Spleen (tissue), 11 donors: ENCODE data around the gene CCDC7. TPM values are rescaled to one million over a fixed set of nuclear protein-coding genes. Genes with fewer than 3 reads are reported as not detected.
A peak's percentile ranks its signal among the peaks of the same experiment; 100 is the strongest.
"Not testable (repeated sequence)": the region's sequence is repeated elsewhere in the genome, so short reads cannot be mapped to it uniquely, and the experiment has no call there.

ENCODE experiments used
- DNase-seq: peaks from one replicate; pipeline ENCODE4 v3.0.0-alpha.2; 2020
- H3K27ac ChIP-seq, 8 donors: fragments of 200-600 bp; sonication (generic) in 7 of 8; 1 replicate in 4 of 8; 2 replicates in 4 of 8; pipeline versions ENCODE4 v1.5.0 to v1.8.0; 2016 to 2021; ENCODE audit warnings: inconsistent platforms in 4 of 8, mild to moderate bottlenecking in 4 of 8, moderate library complexity in 1 of 8
- H3K27me3 ChIP-seq, 7 donors: fragments of 200-600 bp; sonication (generic) in 6 of 7; replicated peaks in 1 of 7; 1 replicate in 4 of 7; 2 replicates in 3 of 7; pipeline versions ENCODE4 v1.5.0 to v1.8.0; 2016 to 2021; ENCODE audit warnings: inconsistent platforms in 3 of 7, mild to moderate bottlenecking in 1 of 7
- H3K36me3 ChIP-seq, 6 donors: fragments of 200-600 bp; sonication (generic) in 5 of 6; 1 replicate in 4 of 6; 2 replicates in 2 of 6; pipeline versions ENCODE4 v1.5.0 to v1.8.0; 2016 to 2021; ENCODE audit warnings: inconsistent platforms in 2 of 6
- H3K4me1 ChIP-seq, 6 donors: fragments of 200-600 bp; sonication (generic) in 5 of 6; 1 replicate in 3 of 6; 2 replicates in 3 of 6; pipeline versions ENCODE4 v1.5.0 to v1.8.0; 2016 to 2021; ENCODE audit warnings: inconsistent platforms in 3 of 6
- H3K4me3 ChIP-seq, 8 donors: fragments of 200-600 bp; sonication (generic) in 7 of 8; 1 replicate in 4 of 8; 2 replicates in 4 of 8; pipeline versions ENCODE4 v1.5.0 to v1.8.0; 2016 to 2021; ENCODE audit warnings: inconsistent platforms in 4 of 8, mild to moderate bottlenecking in 4 of 8, moderate library complexity in 2 of 8
- H3K9me3 ChIP-seq, 8 donors: fragments of 200-600 bp; sonication (generic) in 7 of 8; 1 replicate in 4 of 8; 2 replicates in 4 of 8; pipeline versions ENCODE4 v1.5.0 to v1.8.0; 2016 to 2021; ENCODE audit warnings: inconsistent platforms in 4 of 8
- CTCF ChIP-seq, 11 experiments: fragments of 200-600 bp in 7 of 11; fragments of 450-650 bp in 4 of 11; sonication (generic) in 4 of 11; IDR thresholded peaks in 8 of 11; conservative IDR thresholded peaks in 3 of 11; 1 replicate in 7 of 11; 2 replicates in 4 of 11; pipeline versions ENCODE4 v1.4.0 to v1.8.0; 2016 to 2021; ENCODE audit warnings: antibody characterized with exemption in 11 of 11, inconsistent platforms in 4 of 11, mild to moderate bottlenecking in 1 of 11
- POLR2A ChIP-seq, 3 donors: fragments of 450-650 bp; IDR thresholded peaks; one replicate each; pipeline ENCODE4 v1.5.1; 2017; ENCODE audit warnings: antibody characterized with exemption in 3 of 3, mild to moderate bottlenecking in 1 of 3
- POLR2AphosphoS5 ChIP-seq, 3 donors: sonication (generic); formaldehyde crosslinking; IDR thresholded peaks; one replicate each; pipeline ENCODE4 v1.5.1; 2017; ENCODE audit warnings: antibody characterized with exemption in 3 of 3
- WGBS, 5 donors: extraction: QIAGEN DNeasy Blood & Tissue Kit in 3 of 5; methylation state at CpG; one replicate each; pipeline versions ENCODE4 v1.1.5 to v1.1.7; 2013 to 2018; 5-methylcytosine and 5-hydroxymethylcytosine counted together
- intact Hi-C: fragments of 100-400 bp; cut with DNase I; formaldehyde crosslinking; loops from one replicate; pipeline ENCODE4 v1.15.0; 2023; ENCODE audit warnings: low total_unique reads
- polyA plus RNA-seq, 3 donors: library from polyadenylated mRNA; stranded (reverse); fragments of 200-250 nt; gene quantifications; one replicate each; pipeline ENCODE4 v1.2.1, GENCODE V29; 2013
- total RNA-seq, 7 donors: library from RNA; depleted of rRNA in 3 of 7; stranded (reverse); fragments of >200 nt in 3 of 7; fragmentation: NEBNext Ultra II Directional in 4 of 7; extraction: Animal tissue kit (Norgen Biotek cat#: 25700) in 4 of 7; gene quantifications; one replicate each; pipeline versions ENCODE4 v1.1.0 to v1.2.1, GENCODE V29; 2016 to 2021
- donor health status: healthy with polysubstance abuse.
- donor health status: DM: no; HTN: no; CAD: no; lungs with moderate emphysema.
- donor health status: DM: no; HTN: no; CAD: no.
- donor health status: Bipolar disorder and iron deficiency.
- donor health status: healthy.
- donor health status: DM: no; HTN: no; CAD: no.
- donor health status: DM: yes; HTN: yes; CAD: no.

Gene CCDC7
- total and polyA plus RNA-seq, 10 donors = 0.70 to 32.6 (median 22.9) TPM

- 65 to 84% (median 77%) methylated on average over 11 of the region's 11 CpGs for WGBS, 5 donors
- Histone ChIP-seq H3K27ac (no peak overlapping the region), H3K4me3 (no peak overlapping the region), H3K27me3 (no peaks in the 10 kb centered on the region), H3K4me1 (peaks cover 0 to 11% (median 2%) of the 10 kb centered on the region in 6 donors), H3K9me3 (no peaks in the 10 kb centered on the region), H3K36me3 (peaks cover 0 to 96% (median 39%) of the 10 kb centered on the region in 6 donors)
- intact Hi-C loops = no loop called here
- no peak for DNase-seq
- TF ChIP-seq POLR2A (IDR thresholded peaks at IDR 0.05) (no peak), CTCF (IDR thresholded peaks at IDR 0.05 in 8 of 11, conservative IDR thresholded peaks at IDR 0.05 in 3 of 11) (no peak), POLR2AphosphoS5 (IDR thresholded peaks at IDR 0.05) (peak in 1 of 3 donors; percentile 12)
These were observed 465.5 kb downstream of the CCDC7 start for GRCh38 chr10:32911285-32912016.

- H3K9me3 ChIP-seq, H3K27me3 ChIP-seq, intact Hi-C loops, H3K4me1 ChIP-seq, H3K27ac ChIP-seq, H3K4me3 ChIP-seq, DNase-seq: not testable (repeated sequence)
- H3K36me3 ChIP-seq = peaks cover 0 to 91% (median 23%) of the 10 kb centered on the region in 6 donors
- WGBS, 5 donors = 90 to 98% (median 95%) methylated on average over 2 to 5 of the region's 5 CpGs
These were observed 471.9 kb downstream of the CCDC7 start for GRCh38 chr10:32917817-32918216.

GRCh38 chr10:32922170-32922569 is 476.2 kb downstream of the CCDC7 start:
- peaks cover 0 to 2% (median 0%) of the 10 kb centered on the region in 8 donors for H3K9me3 ChIP-seq
- H3K4me1 ChIP-seq = no peaks in the 10 kb centered on the region
- H3K36me3 ChIP-seq = peaks cover 0 to 100% (median 51%) of the 10 kb centered on the region in 6 donors
- intact Hi-C loops = no loop called here
- no peak overlapping the region for H3K4me3 ChIP-seq
- DNase-seq = no peak
- 89 to 97% (median 90%) methylated on average over 2 of the region's 2 CpGs for WGBS, 5 donors
- no peaks in the 10 kb centered on the region for H3K27me3 ChIP-seq
- TF ChIP-seq CTCF (IDR thresholded peaks at IDR 0.05 in 8 of 11, conservative IDR thresholded peaks at IDR 0.05 in 3 of 11) (no peak), POLR2AphosphoS5 (IDR thresholded peaks at IDR 0.05) (no peak), POLR2A (IDR thresholded peaks at IDR 0.05) (no peak)
- no peak overlapping the region for H3K27ac ChIP-seq

GRCh38 chr10:32923134-32923533 is 477.2 kb downstream of the CCDC7 start:
- WGBS, 5 donors = 68 to 86% (median 75%) methylated on average over 2 of the region's 2 CpGs
- TF ChIP-seq CTCF (IDR thresholded peaks at IDR 0.05 in 8 of 11, conservative IDR thresholded peaks at IDR 0.05 in 3 of 11) (no peak), POLR2AphosphoS5 (IDR thresholded peaks at IDR 0.05) (no peak), POLR2A (IDR thresholded peaks at IDR 0.05) (no peak)

More at GRCh38 chr10:32923134-32923533, 477.2 kb downstream of the CCDC7 start:
- Histone ChIP-seq H3K4me3 (no peak overlapping the region), H3K27ac (no peak overlapping the region), H3K27me3 (no peaks in the 10 kb centered on the region), H3K9me3 (peaks cover 0 to under 1% (median 0%) of the 10 kb centered on the region in 8 donors), H3K4me1 (no peaks in the 10 kb centered on the region), H3K36me3 (peaks cover 0 to 100% (median 60%) of the 10 kb centered on the region in 6 donors)
- DNase-seq = no peak
- intact Hi-C loops = no loop called here
